Right atrium auricular region (tissue), 2 donors: ENCODE data around the gene STK4. TPM values are rescaled to one million over a fixed set of nuclear protein-coding genes. Genes with fewer than 3 reads are reported as not detected.
A peak's percentile ranks its signal among the peaks of the same experiment; 100 is the strongest.

ENCODE experiments used
- DNase-seq: peaks from one replicate; pipeline ENCODE4 v3.0.0-alpha.2; 2019; ENCODE audit warnings: low spot score
- H3K27ac ChIP-seq, 2 donors: fragments of 200-600 bp; sonication (generic); 1 replicate in 1 of 2; 2 replicates in 1 of 2; pipeline ENCODE4 v1.5.1; 2016 to 2019
- H3K27me3 ChIP-seq, 2 donors: fragments of 200-600 bp; sonication (generic); one replicate each; pipeline versions ENCODE4 v1.5.1 to v1.6.0; 2017 to 2019
- H3K36me3 ChIP-seq: fragments of 200-600 bp; sonication (generic); one replicate; pipeline ENCODE4 v1.5.1; 2016
- H3K4me1 ChIP-seq, 2 donors: fragments of 200-600 bp; sonication (generic); one replicate each; pipeline versions ENCODE4 v1.5.1 to v1.6.0; 2017 to 2019
- H3K4me3 ChIP-seq, 2 donors: fragments of 200-600 bp; sonication (generic); 1 replicate in 1 of 2; 2 replicates in 1 of 2; pipeline ENCODE4 v1.5.1; 2017 to 2019; ENCODE audit warnings: mild to moderate bottlenecking in 1 of 2, moderate library complexity in 1 of 2
- H3K9me3 ChIP-seq, 2 donors: fragments of 200-600 bp; sonication (generic); one replicate each; pipeline ENCODE4 v1.5.1; 2019
- CTCF ChIP-seq, 2 donors: fragments of 200-600 bp; sonication (generic); IDR thresholded peaks; one replicate each; pipeline ENCODE4 v1.5.1; 2019; ENCODE audit warnings: antibody characterized with exemption in 2 of 2
- total RNA-seq, 2 donors: library from RNA; depleted of rRNA; stranded (reverse); fragments of >200 nt; gene quantifications; one replicate each; pipeline ENCODE4 v1.1.0, GENCODE V29; 2016

STK4 gene
- total RNA-seq, 2 donors from 2014 or later = 7.3 to 12.6 TPM

GRCh38 chr20:45047581-45048119 lies 81.3 kb downstream of the STK4 start:
- Histone ChIP-seq H3K4me3 (no peak overlapping the region), H3K4me1 (peaks cover 0 to 37% of the 10 kb centered on the region in 2 donors), H3K27ac (peak overlapping the region in 1 of 2 donors; percentile 5), H3K36me3 (no peaks in the 10 kb centered on the region), H3K27me3 (no peaks in the 10 kb centered on the region), H3K9me3 (no peaks in the 10 kb centered on the region)
- DNase-seq = no peak
- no peak for TF ChIP-seq CTCF (IDR thresholded peaks at IDR 0.05)

- peaks cover 0 to 45% of the 10 kb centered on the region in 2 donors for H3K4me1 ChIP-seq
- no peak overlapping the region for H3K4me3 ChIP-seq
- H3K27ac ChIP-seq = peak overlapping the region; percentile 37 to 72
- H3K27me3 ChIP-seq = no peaks in the 10 kb centered on the region
- H3K36me3 ChIP-seq = no peaks in the 10 kb centered on the region
- H3K9me3 ChIP-seq = no peaks in the 10 kb centered on the region
- TF ChIP-seq CTCF (IDR thresholded peaks at IDR 0.05) = no peak
- no peak for DNase-seq
Observed at GRCh38 chr20:45049438-45049837, 83.1 kb downstream of the STK4 start.

- DNase-seq = no peak
- no peaks in the 10 kb centered on the region for H3K9me3 ChIP-seq
- no peak overlapping the region for H3K4me3 ChIP-seq
- H3K4me1 ChIP-seq = peaks cover 0 to 45% of the 10 kb centered on the region in 2 donors
- no peak for TF ChIP-seq CTCF (IDR thresholded peaks at IDR 0.05)
- H3K27me3 ChIP-seq = no peaks in the 10 kb centered on the region
- H3K27ac ChIP-seq = peak overlapping the region; percentile 37 to 72
- no peaks in the 10 kb centered on the region for H3K36me3 ChIP-seq
Observed at GRCh38 chr20:45049904-45050471, 83.7 kb downstream of the STK4 start.

GRCh38 chr20:45051204-45052060 lies 85.1 kb downstream of the STK4 start:
- H3K4me1 ChIP-seq = peaks cover 0 to 45% of the 10 kb centered on the region in 2 donors
- no peaks in the 10 kb centered on the region for H3K36me3 ChIP-seq
- H3K4me3 ChIP-seq = no peak overlapping the region
- H3K27ac ChIP-seq = peak overlapping the region; percentile 41 to 72
- no peaks in the 10 kb centered on the region for H3K27me3 ChIP-seq
- H3K9me3 ChIP-seq = no peaks in the 10 kb centered on the region
- no peak for DNase-seq
- TF ChIP-seq CTCF (IDR thresholded peaks at IDR 0.05) = no peak

- Histone ChIP-seq H3K4me1 (peaks cover 0 to 45% of the 10 kb centered on the region in 2 donors), H3K36me3 (no peaks in the 10 kb centered on the region), H3K27me3 (no peaks in the 10 kb centered on the region), H3K9me3 (no peaks in the 10 kb centered on the region), H3K4me3 (no peak overlapping the region), H3K27ac (peak overlapping the region; percentile 14 to 50)
- TF ChIP-seq CTCF (IDR thresholded peaks at IDR 0.05) = no peak
- DNase-seq = no peak
Observed at GRCh38 chr20:45052698-45053429, 86.6 kb downstream of the STK4 start.
